Thoracic aorta endothelial cell (primary cell): Measurements from ENCODE around the gene CLIP2. TPM values are rescaled to one million over a fixed set of nuclear protein-coding genes. Genes with fewer than 3 reads are reported as not detected.

ENCODE experiments used
- total RNA-seq: library from RNA; depleted of rRNA; stranded (reverse); fragments of >200 nt; gene quantifications from 2 replicates; pipeline ENCODE4 v1.2.3, GENCODE V29; 2012

Gene CLIP2
- 25.5 and 27.7 TPM in 2 replicates for total RNA-seq

GRCh38 chr7:74289018-74289658 lies at the start of gene CLIP2:
Gene CLIP2 (plus strand): TSS chr7:74289407. CDS start chr7:74317547, 28,140 bp downstream.

DNA sequence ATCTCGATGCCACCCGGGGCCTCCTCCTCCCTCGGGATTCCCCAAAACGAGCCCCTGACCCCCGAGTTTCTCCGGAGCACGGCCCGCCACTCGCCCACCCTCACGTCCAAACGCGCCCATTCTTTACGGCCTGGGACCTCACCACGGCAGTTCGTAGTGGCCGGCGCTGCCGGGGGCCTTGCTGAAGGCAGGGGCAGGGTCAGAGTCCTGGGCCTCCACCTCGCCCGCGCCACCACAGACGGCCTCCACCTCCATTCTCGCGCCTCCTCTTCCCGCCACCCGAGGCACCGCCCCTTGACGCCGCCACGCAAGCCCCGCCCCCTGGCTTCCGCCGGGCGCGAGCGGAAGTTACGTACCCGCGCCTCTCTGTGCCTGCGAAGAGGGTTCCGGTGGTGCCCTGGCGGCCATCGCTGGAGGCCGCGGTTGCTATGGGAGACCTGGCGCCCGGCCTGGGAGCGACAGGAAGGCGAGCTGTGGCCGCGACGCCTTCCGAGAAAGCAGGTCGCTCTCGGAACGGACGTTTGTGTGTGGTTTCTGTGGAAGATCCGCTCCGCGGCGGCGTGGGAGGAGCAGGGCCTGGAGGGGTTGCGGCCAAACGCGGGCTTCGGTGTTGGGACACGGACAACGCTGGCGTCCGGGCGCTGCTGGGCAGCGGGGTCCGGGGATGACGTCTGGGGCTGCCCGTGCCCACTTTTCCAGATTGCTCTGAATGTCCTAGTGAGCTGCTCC lies 34.9 kb upstream of the CLIP2 start, which contains the start of gene RFC2:
Gene RFC2 (minus strand): TSS at position 271 of the 729 bp plus-strand sequence. CDS start 16 bp downstream, at position 255.

DNA sequence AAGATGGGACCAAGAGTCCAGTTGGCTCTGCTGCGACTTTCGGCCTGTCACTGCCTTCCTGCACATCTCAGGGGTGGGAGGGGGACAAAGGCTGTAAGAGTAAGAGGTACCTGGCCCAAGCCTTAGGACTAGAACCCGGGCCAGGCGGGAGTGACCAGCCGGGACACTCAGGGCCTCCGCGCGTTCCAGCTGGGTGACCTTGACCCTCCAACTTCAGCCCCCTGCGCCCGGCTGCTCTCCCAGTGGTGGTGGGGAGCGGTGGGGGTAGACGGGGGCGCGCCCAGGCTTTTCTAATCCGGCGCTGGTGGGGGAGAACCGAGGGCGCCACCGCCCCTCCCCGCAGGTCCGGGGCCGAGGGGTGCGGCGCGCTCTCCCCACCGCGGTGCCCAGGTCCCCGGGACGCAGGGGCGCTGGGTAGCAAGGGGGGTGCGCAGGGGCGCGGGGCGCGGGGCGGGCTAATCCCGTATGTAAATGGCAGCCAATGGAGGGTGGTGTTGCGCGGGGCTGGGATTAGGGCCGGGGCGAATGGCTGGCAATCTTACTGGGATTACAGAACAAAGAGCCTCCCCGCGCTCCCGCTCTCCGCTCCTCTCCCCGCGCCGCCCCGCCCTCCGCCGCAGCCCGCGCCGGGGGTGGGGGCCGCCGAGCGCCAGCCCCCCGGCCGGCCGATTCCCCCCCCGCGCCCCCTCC lies 164.3 kb downstream of the CLIP2 start, which contains the start of gene GTF2IRD1:
Gene GTF2IRD1 (plus strand): TSS at position 585 of the 690 bp plus-strand sequence. CDS start 54,175 bp downstream, outside the sequence.

Other genes starting within 250 kb of the CLIP2 start
- gene LIMK1, start 205.6 kb upstream of the CLIP2 start, total RNA-seq: 38.6 and 39.6 TPM in 2 replicates
- gene EIF4H, start 115.1 kb upstream of the CLIP2 start, total RNA-seq: 353 and 395 TPM in 2 replicates
- gene LAT2, start 79.4 kb upstream of the CLIP2 start, total RNA-seq: 0.43 and 0.53 TPM in 2 replicates
- gene RFC2, start 35.0 kb upstream of the CLIP2 start, total RNA-seq: 25.3 and 38.1 TPM in 2 replicates
- 5.6 and 7.3 TPM in 2 replicates for gene GTF2IRD1, start 164.5 kb downstream of the CLIP2 start, total RNA-seq